Amniotic epithelial cell (primary cell): ENCODE measurements around the gene PPP5C.
"Not testable (repeated sequence)": the region's sequence is repeated elsewhere in the genome, so short reads cannot be mapped to it uniquely, and the experiment has no call there.

Source experiments
- DNase-seq: peaks from one replicate; pipeline ENCODE4 v3.0.0-alpha.2; 2010; ENCODE audit warnings: low read depth

PPP5C gene

GRCh38 chr19:46364359-46364758 is 17.5 kb downstream of the PPP5C start:
- no peak for DNase-seq

GRCh38 chr19:46365561-46365960 is 18.7 kb downstream of the PPP5C start:
- DNase-seq: no peak

- DNase-seq: no peak
These were observed 19.9 kb downstream of the PPP5C start for GRCh38 chr19:46366620-46367292.

GRCh38 chr19:46367426-46367825 is 20.5 kb downstream of the PPP5C start:
- no peak for DNase-seq

GRCh38 chr19:46368116-46368515 is 21.2 kb downstream of the PPP5C start:
- DNase-seq: no peak

GRCh38 chr19:46369817-46370216 is 22.9 kb downstream of the PPP5C start:
- DNase-seq: no peak

GRCh38 chr19:46371371-46371901 is 24.5 kb downstream of the PPP5C start:
- no peak for DNase-seq

- DNase-seq: peak; percentile 83
These were observed 26.1 kb downstream of the PPP5C start for GRCh38 chr19:46372901-46373490.

- peak; percentile 37 for DNase-seq
These were observed 26.8 kb downstream of the PPP5C start for GRCh38 chr19:46373491-46374359.

GRCh38 chr19:46374536-46375475 is 27.9 kb downstream of the PPP5C start:
- no peak for DNase-seq

- not testable (repeated sequence) for DNase-seq
These were observed 28.7 kb downstream of the PPP5C start for GRCh38 chr19:46375476-46376067.

GRCh38 chr19:46376241-46377153 is 29.6 kb downstream of the PPP5C start:
- no peak for DNase-seq

- no peak for DNase-seq
These were observed 31.4 kb downstream of the PPP5C start for GRCh38 chr19:46378268-46378667.

- DNase-seq: no peak
These were observed 33.8 kb downstream of the PPP5C start for GRCh38 chr19:46380690-46381089.

GRCh38 chr19:46381346-46381745 is 34.5 kb downstream of the PPP5C start:
- no peak for DNase-seq

GRCh38 chr19:46381756-46382345 is 35.0 kb downstream of the PPP5C start:
- no peak for DNase-seq

GRCh38 chr19:46383171-46383815 is 36.4 kb downstream of the PPP5C start:
- DNase-seq: no peak

- DNase-seq: no peak
These were observed 37.0 kb downstream of the PPP5C start for GRCh38 chr19:46383846-46384245.

GRCh38 chr19:46384396-46384795 is 37.5 kb downstream of the PPP5C start:
- DNase-seq: no peak
